Panc1 (cell line): ENCODE measurements around the gene CLPTM1L. TPM values are rescaled to one million over a fixed set of nuclear protein-coding genes. Genes with fewer than 3 reads are reported as not detected.

Experiments
- ATAC-seq: fragments of 200-7000 bp; cut with Tn5 transposase; 2 replicates; pipeline ENCODE4 v1.9.1; 2020; ENCODE audit warnings: mild to moderate bottlenecking, moderate library complexity
- BruUV-seq: library from RNA; stranded (reverse); fragments of 400-500 nt; replicated peaks from 2 replicates; lab custom pipeline; 2021; lab: Mats Ljungman, UMichigan
- CTCF ChIA-PET: fragments of 300-600 bp; sonication (Branson Sonifier 250); formaldehyde crosslinking; loops from one replicate; lab custom pipeline; 2022; ENCODE audit warnings: antibody characterized with exemption; lab: Charles Lee
- POLR2A ChIA-PET: fragments of 300-600 bp; sonication (Branson Sonifier 250); formaldehyde crosslinking; loops from one replicate; lab custom pipeline; 2022; ENCODE audit warnings: antibody characterized with exemption; lab: Charles Lee
- DNase-seq: peaks from one replicate; pipeline ENCODE4 v3.0.0-alpha.2; 2010; ENCODE audit warnings: low read depth, low spot score
- H3K27ac ChIP-seq: 2 replicates; pipeline ENCODE4 v1.5.1; 2011; ENCODE audit warnings: mild to moderate bottlenecking, low read length, inconsistent platforms
- H3K27me3 ChIP-seq: fragments of 200-500 bp; sonication (Bioruptor generic); 2 replicates; pipeline ENCODE4 v1.6.0; 2014; ENCODE audit warnings: low read length, inconsistent platforms; ENCODE audit not compliant: control insufficient read depth, insufficient read depth
- H3K36me3 ChIP-seq: fragments of 200-500 bp; sonication (Bioruptor generic); 2 replicates; pipeline ENCODE4 v1.5.1; 2014; ENCODE audit warnings: inconsistent platforms, mild to moderate bottlenecking, low read length, moderate library complexity; ENCODE audit not compliant: control insufficient read depth, insufficient read depth
- H3K4me1 ChIP-seq: 2 replicates; pipeline ENCODE4 v1.5.1; 2011; ENCODE audit warnings: inconsistent platforms, mild to moderate bottlenecking, low read length, moderate library complexity; ENCODE audit not compliant: control insufficient read depth, insufficient read depth
- H3K4me3 ChIP-seq, 2 experiments: 2 replicates each; pipeline ENCODE4 v1.5.1; 2011 to 2012; ENCODE audit warnings: low read depth in 2 of 2, low read length in 2 of 2, mild to moderate bottlenecking in 2 of 2, inconsistent platforms in 1 of 2, moderate library complexity in 1 of 2
- H3K9me3 ChIP-seq: fragments of 200-500 bp; sonication (Bioruptor generic); 2 replicates; pipeline ENCODE4 v1.5.1; 2014; ENCODE audit warnings: low read depth, mild to moderate bottlenecking, inconsistent platforms, low read length, moderate library complexity; ENCODE audit not compliant: control insufficient read depth, insufficient read depth
- CTCF ChIP-seq: fragments of 450-650 bp; IDR thresholded peaks from 2 replicates; pipeline ENCODE4 v1.5.1; 2017; ENCODE audit warnings: mild to moderate bottlenecking
- POLR2AphosphoS5 ChIP-seq: IDR thresholded peaks from 2 replicates; pipeline ENCODE4 v1.6.1; 2012; ENCODE audit warnings: mild to moderate bottlenecking, low read depth, low read length, moderate library complexity
- REST ChIP-seq, 2 experiments: IDR thresholded peaks; 2 replicates each; pipeline ENCODE4 v1.6.1; 2011 to 2012; ENCODE audit warnings: low read depth in 2 of 2, control low read depth in 1 of 2, low read length in 1 of 2, mild to moderate bottlenecking in 1 of 2, moderate library complexity in 1 of 2; ENCODE audit not compliant: insufficient read depth in 1 of 2
- SIN3A ChIP-seq: IDR thresholded peaks from 2 replicates; pipeline ENCODE4 v1.6.1; 2012; ENCODE audit warnings: low read depth, mild to moderate bottlenecking, low read length, moderate library complexity, borderline replicate concordance; ENCODE audit not compliant: insufficient read depth
- TCF7L2 ChIP-seq: IDR thresholded peaks from 2 replicates; pipeline ENCODE4 v1.6.1; 2011; ENCODE audit warnings: mild to moderate bottlenecking, low read depth, low read length, inconsistent platforms
- in situ Hi-C: cut with HindIII; loops from 2 replicates; pipeline ENCODE4 v1.10.0; 2016; ENCODE audit warnings: low sequenced_read_pairs, low pct_unique_long_range_greater_than_20kb
- intact Hi-C: fragments of 100-400 bp; cut with micrococcal nuclease; formaldehyde crosslinking; loops from one replicate; pipeline ENCODE4 v1.10.0; 2022; ENCODE audit not compliant: unreplicated experiment
- total RNA-seq: library from RNA; stranded (reverse); gene quantifications from one replicate; pipeline ENCODE4 v1.2.1, GENCODE V29; 2021; ENCODE audit not compliant: unreplicated experiment

Gene CLPTM1L
- total RNA-seq, 1 experiment from 2014 or later, result 188 TPM

- ChIA-PET CTCF (no interaction called here), POLR2A (no interaction called here)
- DNase-seq, result no peak
- in situ Hi-C loops (no loop called here), intact Hi-C loops (no loop called here)
- peaks cover 21% of the 10 kb centered on the region for H3K4me1 ChIP-seq
- BruUV-seq, result no TSS peak
- no peak overlapping the region for H3K27ac ChIP-seq
- peaks cover 5% of the 10 kb centered on the region; the same call in 1 of the 2 replicates for H3K36me3 ChIP-seq
- no peaks in the 10 kb centered on the region for H3K9me3 ChIP-seq
- no peaks in the 10 kb centered on the region for H3K27me3 ChIP-seq
- TF ChIP-seq SIN3A (no peak), REST (IDR thresholded peaks at IDR 0.05; ENCODE audit: insufficient read depth in 1 of 2, low read depth in 2 of 2, low read length in 1 of 2) (no peak), CTCF (no peak)
- no peak overlapping the region for H3K4me3 ChIP-seq
- ATAC-seq, result no peak
These were observed 25.3 kb downstream of the CLPTM1L start for GRCh38 chr5:1319436-1320256.

GRCh38 chr5:1318659-1319251 is 26.1 kb downstream of the CLPTM1L start:
- no TSS peak for BruUV-seq
- Histone ChIP-seq H3K27ac (no peak overlapping the region), H3K4me1 (peaks cover 21% of the 10 kb centered on the region), H3K4me3 (no peak overlapping the region), H3K9me3 (no peaks in the 10 kb centered on the region), H3K36me3 (peaks cover 5% of the 10 kb centered on the region; the same call in 1 of the 2 replicates), H3K27me3 (no peaks in the 10 kb centered on the region)
- ATAC-seq, result no peak
- ChIA-PET CTCF (no interaction called here), POLR2A (no interaction called here)
- TF ChIP-seq CTCF, result no peak
- TF ChIP-seq REST (IDR thresholded peaks at IDR 0.05; ENCODE audit: insufficient read depth in 1 of 2, low read depth in 2 of 2, low read length in 1 of 2), result no peak
- no peak for TF ChIP-seq TCF7L2
- no peak for TF ChIP-seq POLR2AphosphoS5
- TF ChIP-seq SIN3A, result no peak
- intact Hi-C loops (no loop called here), in situ Hi-C loops (no loop called here)
- no peak for DNase-seq
